Sigmoid colon (tissue), 3 donors: Measurements from ENCODE around the gene KCNH1.

Experiments used
- CTCF ChIP-seq, 4 experiments: fragments of 450-650 bp in 3 of 4; fragments of 200-600 bp in 1 of 4; IDR thresholded peaks; one replicate each; pipeline ENCODE4 v1.5.1; 2016 to 2019; ENCODE audit warnings: antibody characterized with exemption in 4 of 4, mild to moderate bottlenecking in 3 of 4, moderate library complexity in 2 of 4
- POLR2A ChIP-seq, 2 donors: fragments of 450-650 bp; IDR thresholded peaks; one replicate each; pipeline ENCODE4 v1.6.1; 2016; ENCODE audit warnings: antibody characterized with exemption in 2 of 2, mild to moderate bottlenecking in 2 of 2, moderate library complexity in 2 of 2

- TF ChIP-seq POLR2A (IDR thresholded peaks at IDR 0.05) (no peak), CTCF (IDR thresholded peaks at IDR 0.05) (no peak)
Measured at GRCh38 chr1:210685295-210685650, 448.7 kb downstream of the KCNH1 start.
